Pons (tissue), 1 donor: ENCODE measurements around the gene KCNA3.

Source experiments
- DNase-seq: peaks from one replicate; pipeline ENCODE4 v3.0.0-alpha.2; 2016; ENCODE audit warnings: low spot score

Gene KCNA3

DNA sequence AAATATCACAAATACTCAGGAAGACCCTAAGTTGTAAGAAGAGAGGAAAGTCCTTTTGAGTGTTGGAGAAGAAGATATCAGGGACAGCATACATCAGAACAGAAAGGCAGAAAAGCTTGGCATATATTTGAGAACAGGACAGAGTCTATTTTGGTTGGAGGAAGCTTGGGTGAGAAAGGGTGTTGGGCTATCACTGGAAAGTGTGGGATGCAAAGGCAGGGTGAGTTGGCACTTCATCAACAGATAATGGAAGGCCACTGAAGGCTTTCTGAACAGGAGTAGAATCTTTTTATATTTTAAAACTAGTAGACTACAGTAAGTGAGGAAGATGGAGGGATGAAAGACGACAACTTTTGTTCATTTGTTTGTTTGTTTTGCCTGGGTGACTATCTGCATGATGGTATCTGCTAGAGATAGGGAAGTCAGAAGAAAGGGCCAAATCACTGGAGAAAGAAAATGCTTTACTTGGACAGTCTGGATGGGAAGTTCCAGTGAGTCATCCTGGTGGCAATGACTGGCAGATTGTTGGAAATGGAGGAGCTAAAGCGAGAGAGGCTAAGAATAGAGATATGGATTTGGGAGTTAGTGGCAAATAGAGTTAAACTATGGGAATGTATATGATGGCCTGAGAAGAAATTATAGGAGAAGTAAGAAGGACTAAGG is 34.9 kb downstream of the KCNA3 start:
- no peak for DNase-seq

DNA sequence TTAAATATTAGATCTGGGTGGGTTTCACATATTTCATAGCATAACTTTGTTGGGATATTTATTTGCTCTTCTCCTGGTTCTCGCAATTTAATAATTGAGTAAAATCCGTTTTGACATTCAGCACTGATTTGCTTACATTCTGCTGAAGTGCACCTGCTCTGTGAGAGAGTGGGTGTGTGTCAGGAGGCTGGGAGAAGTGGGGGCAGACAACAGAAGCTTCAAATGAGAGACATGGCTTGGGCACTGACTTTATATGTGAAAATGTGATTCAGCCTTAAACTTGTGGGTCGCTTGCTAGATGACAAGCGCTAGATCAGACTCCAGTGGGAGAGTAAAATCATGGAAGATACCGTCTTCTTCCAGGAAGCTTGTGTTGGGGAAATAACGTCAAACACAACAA is 36.2 kb downstream of the KCNA3 start:
- no peak for DNase-seq

DNA sequence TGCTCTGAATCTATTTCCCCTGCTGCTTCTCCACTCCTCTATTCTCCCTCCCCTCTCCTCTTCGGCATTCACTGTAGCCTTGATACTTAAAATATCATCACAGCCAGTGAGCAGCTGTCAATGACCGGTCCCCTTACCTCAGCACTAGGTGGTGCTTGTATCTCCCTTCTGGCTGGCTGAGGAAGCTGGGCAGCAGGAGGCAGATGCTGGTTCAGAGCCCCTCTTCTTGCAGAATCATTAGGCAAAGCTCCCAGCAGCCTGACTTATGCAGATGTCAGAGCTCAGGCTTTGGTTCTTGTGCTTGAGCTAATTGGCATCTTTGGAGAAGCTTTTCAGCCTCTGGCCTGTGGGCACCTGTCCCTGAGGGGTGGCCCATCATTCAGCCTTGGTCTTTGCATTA is 36.7 kb downstream of the KCNA3 start:
- no peak for DNase-seq

DNA sequence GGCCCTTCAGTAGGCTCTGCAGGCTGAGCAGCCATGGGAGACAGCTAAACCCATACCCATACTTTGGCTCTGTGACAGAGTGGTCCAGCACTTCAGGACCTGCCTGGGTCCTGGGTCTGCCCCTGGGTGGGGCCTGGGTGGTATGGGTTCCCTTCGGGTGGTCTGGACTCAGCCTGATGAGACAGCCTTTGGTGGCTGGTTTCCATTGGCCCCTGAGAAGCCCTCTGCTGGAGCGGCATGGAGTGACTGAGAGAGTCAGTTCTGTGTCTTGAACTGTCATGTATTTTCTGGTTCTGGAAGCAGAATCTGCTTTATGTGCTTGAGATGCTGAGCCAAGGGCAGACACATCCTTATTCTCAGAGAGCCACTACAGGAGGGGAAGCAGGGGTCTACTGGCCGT is 37.3 kb downstream of the KCNA3 start:
- no peak for DNase-seq

DNA sequence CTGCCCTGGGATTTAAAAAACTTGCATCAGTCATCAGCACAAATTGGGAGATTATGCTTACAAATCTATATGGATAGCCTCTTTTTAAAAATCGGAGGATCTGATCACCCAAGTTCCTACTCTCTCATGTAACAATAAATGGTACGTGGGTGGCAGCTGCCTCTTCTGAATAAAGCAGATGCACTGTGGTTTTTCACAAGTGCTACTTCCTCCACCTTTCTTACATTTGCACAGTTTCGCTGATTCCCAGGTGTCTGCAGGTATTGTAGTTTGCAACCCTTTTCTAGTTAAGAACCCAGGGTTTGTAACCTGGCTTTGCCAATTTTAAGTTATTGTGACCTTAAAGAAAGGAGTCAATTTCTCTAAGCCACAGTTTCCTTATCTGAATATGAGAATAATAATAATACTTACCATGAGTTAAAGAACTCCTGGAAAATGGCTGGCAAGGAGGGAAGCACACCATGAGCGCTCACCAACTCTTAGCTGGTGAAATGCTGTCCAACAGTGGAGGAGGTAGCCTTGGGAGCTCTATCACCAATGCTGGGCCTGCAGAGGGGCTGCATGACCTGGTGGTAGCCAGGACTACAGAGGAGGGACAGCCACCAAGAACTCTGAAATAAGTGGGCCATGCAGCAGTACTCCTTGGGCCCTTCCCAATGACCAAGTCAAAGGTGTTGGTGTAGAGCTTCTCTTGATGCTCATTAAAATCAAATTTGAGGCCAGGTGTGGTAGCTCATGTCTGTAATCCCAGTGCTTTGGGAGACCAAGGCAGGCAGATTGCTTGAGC is 38.4 kb downstream of the KCNA3 start:
- no peak for DNase-seq

- DNase-seq, result no peak
These were observed 39.3 kb downstream of the KCNA3 start for GRCh38 chr1:110635434-110635833.

GRCh38 chr1:110634455-110635311 is 40.1 kb downstream of the KCNA3 start:
- peak; percentile 68 for DNase-seq

DNA sequence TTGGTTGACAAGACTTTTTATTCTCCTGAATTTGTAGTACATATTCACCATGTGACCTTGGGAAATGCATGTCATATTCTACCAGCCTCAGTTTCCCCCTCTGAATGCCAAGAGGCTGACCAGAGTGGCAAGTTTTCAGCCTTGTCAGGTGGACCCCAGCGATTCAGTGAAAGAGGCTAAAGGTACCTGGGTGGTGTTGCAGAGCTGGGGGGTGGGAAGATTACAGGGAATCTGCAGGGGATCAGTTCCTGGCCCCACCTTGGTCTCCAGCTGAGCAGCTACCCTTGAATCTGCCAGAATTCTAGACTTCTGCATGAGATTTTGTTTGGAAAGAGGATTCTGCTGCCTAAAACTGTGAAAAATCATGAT is 40.7 kb downstream of the KCNA3 start:
- no peak for DNase-seq

DNA sequence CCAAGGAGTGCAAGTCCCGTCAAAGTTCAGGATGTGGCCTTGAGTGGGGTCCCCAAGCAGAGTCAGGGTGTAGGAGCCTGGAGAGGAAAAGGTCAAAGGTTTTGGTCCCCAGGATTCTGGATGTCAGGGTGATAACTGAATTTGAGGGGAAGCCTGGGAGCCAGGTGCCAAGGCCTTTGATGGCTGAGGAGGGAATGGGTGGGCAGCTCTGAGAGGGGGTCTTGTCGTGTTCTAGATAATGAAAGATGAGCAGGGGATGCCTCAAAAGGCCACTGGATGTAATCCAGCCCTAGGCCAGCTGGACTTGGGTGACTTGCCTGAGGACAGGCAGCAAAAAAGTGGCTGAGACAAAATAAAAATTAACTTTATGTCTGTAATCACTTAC is 41.1 kb downstream of the KCNA3 start:
- no peak for DNase-seq

- DNase-seq, result no peak
These were observed 42.7 kb downstream of the KCNA3 start for GRCh38 chr1:110631836-110632620.

GRCh38 chr1:110630839-110631663 is 43.7 kb downstream of the KCNA3 start:
- DNase-seq, result peak; percentile 49

GRCh38 chr1:110628323-110629105 is 46.2 kb downstream of the KCNA3 start:
- no peak for DNase-seq

GRCh38 chr1:110627764-110628163 is 47.0 kb downstream of the KCNA3 start:
- DNase-seq, result peak; percentile 49

- DNase-seq, result no peak
These were observed 47.9 kb downstream of the KCNA3 start for GRCh38 chr1:110626889-110627288.
